ENCODE measurements around the gene FAM221B.

DNA sequence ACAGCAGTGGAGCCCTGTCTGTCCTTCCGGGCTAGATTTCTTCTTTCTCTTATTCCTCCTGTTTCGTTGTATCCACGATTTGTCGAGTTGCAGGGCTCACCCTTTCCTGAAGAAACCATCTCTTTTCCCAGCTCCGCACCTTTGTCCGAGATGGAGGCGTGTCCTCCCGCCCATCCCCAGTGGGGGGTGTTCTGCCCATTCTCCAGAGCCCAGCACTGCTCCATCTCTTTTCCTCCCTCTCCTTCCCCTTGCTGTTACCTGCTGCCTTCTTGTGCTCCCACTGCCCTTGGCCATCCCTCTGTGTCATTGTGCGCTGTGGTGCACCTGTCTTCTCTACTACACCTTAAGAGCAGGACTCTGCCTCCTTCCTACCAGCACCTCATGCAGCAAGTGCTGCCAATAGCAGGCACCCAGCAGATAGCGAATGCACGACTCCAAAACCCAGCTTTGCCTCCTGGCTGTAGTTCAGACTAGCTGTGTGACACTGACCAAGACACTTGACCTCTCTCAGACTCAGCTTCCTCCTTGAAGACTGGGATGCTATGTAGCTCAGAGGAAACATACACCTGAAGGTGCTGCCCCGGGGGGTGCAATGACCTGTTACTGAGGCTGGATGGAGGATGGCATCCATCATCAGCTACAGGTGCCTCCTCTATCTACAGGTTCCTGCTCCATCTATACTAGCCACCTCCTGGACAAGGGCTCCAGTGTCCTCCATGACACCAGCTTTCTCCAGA is 32.8 kb upstream of the FAM221B start:
- TF ChIP-seq, protein P1, sequence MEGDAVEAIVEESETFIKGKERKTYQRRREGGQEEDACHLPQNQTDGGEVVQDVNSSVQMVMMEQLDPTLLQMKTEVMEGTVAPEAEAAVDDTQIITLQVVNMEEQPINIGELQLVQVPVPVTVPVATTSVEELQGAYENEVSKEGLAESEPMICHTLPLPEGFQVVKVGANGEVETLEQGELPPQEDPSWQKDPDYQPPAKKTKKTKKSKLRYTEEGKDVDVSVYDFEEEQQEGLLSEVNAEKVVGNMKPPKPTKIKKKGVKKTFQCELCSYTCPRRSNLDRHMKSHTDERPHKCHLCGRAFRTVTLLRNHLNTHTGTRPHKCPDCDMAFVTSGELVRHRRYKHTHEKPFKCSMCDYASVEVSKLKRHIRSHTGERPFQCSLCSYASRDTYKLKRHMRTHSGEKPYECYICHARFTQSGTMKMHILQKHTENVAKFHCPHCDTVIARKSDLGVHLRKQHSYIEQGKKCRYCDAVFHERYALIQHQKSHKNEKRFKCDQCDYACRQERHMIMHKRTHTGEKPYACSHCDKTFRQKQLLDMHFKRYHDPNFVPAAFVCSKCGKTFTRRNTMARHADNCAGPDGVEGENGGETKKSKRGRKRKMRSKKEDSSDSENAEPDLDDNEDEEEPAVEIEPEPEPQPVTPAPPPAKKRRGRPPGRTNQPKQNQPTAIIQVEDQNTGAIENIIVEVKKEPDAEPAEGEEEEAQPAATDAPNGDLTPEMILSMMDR (IDR thresholded peaks at IDR 0.05) = no peak
- TF ChIP-seq POLR2A (IDR thresholded peaks at IDR 0.05) = no peak
- TF ChIP-seq EP300 (IDR thresholded peaks at IDR 0.05) = no peak

Data from stomach (tissue), 4 donors.